ENCODE measurements around the gene SLCO2A1.

The SLCO2A1 gene

DNA sequence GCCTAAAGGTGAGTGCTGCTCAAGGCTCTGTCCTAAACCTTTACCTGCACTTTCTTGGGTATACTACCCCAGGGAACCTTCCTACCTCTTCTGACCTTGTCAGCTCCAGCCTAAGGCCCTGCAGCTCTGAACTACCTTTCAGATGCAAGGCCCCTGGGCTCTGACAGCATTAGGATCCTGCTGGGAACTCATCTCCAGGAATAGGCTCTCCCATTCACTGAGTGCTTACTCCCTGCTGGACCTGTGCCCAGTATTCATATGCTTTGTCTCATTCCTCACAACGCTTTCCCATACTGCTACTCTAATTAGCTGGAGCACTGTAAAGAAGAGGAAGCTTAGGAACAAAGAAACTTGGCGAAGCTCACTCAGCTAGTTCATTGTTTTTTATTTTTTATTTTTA, 80.3 kb downstream of the SLCO2A1 start:
- DNase-seq (ENCODE audit: low read depth, low spot score): no peak

DNA sequence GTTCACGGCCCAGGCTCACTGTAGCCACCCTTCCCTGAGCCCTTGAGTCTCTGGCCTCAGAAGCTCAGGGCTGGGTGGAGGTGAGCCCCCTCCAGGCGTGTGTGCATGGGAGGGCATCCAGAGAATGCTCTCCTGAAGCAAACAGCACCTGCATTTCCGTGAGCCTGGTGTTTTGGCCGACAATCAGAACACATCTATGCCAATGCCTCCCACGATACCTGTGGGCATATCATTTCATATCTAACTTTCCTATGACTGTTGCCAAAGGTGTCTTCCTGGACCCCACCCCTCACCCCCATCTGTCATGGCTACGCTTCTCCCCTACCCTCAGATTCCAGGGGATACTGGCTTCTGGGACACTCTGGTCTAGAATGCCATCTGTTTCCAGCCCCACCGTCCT, 80.7 kb downstream of the SLCO2A1 start:
- no peak for DNase-seq (ENCODE audit: low read depth, low spot score)

DNA sequence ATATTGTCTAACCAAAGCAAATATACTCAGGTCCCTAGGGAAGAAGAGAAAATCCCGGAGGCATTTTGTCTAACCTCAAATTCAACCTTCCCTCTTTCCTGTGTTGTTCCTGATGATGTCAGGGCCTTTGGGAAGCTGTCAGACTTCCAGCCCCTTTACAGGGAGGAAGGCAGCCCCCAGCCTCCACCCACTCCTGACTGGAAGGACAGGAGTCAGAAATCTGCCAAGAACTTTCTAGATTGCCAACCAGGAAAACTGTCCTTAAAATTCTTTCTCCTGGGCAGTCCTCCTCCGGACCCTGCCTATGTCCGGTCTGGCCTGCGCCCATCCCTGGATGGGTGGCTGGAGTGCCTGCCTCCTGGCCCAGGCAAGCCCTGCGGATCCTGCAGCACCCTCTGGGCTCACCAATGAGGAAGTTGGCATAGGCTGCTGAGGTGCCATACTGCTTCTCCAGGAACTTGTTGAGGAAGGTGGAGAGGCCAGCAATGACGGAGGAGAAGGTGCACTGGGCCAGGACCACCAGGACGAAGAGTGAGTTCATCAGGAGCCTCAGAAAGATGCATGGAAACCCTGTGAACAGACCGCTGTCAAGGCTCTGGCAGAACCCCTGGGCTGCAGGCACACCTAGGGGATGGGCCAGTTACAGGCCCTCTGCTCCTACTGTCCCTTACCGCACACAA, 81.5 kb downstream of the SLCO2A1 start:
- DNase-seq (ENCODE audit: low read depth, low spot score): no peak

DNA sequence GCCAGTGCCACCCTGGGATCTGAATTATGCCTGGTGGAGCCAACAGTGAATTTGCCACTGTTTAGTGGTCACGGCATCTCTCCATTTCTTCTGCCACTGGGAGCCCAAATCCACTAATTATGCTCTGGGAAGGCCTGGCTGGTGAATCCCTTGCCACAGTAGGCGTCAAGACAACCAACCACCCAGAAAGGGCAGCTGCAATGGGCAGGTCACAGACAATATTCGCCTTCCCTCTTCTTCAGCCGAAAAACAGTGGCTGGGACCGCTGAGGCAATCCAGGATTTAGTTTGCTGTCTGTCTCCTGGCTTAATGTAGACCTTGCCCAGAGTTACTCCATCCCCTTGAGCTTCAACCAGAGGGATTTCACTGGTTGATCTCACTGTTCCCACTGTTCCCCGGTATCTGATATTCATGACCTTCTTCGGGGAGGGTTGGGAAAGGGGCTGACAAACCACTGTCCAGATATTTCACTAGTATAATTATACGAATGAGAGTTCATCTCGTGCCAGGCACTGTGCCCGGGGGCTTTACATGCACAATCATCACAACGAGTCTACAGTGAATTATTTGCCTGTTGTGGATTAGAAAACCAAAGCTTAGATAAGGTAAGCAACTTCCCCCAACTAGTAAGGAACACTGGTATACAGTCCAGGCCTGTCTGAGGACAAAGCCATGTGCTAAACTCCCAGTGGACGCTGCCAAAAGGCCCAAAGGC, 84.2 kb downstream of the SLCO2A1 start:
- DNase-seq (ENCODE audit: low read depth, low spot score): peak; percentile 80

DNA sequence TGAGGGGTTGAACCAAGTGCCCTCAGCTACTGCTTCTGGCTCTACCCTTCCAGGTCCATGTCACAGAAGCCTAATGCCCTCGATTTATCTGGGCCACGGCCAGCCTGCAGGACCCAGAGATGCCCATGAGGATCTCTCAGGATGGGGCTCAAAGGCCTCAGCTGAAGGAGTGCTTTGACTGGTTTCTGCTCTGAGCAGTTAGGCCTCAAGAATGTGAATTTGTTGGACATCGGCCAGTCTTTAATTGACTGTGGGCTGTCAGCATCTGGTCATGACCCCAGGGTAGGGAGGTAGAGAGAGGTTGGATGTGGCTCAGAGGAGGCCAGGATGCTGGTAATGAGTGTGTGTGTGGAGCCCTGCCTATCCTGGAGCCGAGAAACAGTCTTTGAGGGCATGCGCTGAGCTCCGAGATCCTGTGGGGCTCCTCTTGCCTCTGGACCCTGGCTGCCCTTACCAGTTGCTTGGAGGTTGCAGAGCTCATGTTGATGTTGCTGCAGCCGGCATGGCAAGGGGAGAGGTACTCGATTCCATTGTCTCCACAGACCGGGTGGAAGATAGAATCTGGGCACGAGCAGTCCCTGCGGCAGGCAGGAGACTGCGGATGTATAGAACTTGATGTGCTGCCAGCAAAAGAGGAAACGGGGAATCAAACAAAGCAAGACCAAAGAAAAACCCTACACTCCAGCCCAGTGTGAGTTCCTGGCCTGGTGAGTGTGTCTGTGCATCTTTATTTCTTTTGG, 84.9 kb downstream of the SLCO2A1 start:
- peak; percentile 95 for DNase-seq (ENCODE audit: low read depth, low spot score)

DNA sequence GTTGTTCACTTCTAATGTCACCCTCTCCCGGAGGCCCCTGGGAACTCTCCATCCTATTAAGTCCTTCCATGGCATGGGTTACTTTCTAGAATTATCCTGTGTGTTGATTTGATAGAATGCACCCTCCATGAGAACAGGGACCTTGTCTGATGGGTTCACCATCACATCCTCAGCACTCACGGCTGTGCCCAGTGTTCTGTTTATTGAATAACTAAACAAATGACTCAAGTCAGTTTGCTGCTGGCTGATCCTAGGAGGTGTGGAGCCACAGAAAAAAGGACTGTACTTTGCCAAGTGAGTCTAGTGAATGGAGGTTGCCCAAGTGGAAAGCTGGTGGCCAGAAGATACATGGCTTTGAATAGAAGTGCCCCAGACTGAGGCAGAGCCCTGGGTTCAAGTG, 85.5 kb downstream of the SLCO2A1 start:
- peak; percentile 57 for DNase-seq (ENCODE audit: low read depth, low spot score)

DNA sequence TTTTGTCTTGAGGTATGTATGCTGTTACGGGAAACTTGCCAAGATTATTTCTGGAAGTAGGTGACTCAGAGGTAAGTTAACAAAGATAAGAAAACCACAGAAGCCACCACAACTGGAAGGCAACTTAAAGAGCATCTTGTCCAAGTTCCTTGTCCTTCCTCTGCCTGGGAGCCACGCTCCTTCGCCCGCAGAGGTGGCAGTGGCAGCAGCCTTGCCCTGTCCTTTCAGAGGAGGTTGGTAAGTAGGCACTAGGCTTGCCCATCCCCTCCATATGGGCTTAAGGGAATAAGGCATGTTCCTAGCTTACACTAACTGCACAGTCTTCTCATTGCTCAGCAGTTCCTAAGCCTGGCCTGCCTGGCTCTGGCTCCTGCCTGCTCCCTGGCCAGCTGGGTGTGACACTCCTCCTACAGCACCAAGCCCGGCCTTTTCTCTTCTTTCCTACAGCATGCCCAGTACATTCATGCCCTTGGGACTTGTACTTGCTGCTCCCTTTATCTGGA, 86.0 kb downstream of the SLCO2A1 start:
- DNase-seq (ENCODE audit: low read depth, low spot score): peak; percentile 94

DNA sequence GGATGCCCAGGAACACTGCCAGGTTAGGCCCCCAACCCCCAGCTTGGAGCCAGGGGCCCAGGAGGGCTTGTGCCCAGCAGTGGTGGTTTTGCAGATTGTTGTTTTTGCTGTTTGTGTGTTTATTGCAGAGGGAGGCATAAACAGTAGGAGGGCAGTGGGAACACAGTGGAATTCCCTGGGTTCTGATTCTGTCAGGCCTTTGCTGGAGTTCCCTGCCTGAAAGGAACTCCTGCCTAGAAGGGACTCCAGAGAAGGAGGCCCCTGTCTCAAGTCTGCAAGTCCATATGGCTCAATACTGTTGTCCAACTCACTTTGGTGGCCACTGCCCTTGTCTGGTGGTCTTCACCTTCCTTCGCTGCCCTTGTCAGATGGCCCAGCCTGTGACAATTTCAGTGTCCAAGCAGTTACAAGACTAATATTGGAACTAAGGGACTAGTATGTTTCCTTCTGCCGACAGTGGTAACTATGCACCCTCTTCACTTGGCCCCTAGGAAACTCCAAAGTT, 86.6 kb downstream of the SLCO2A1 start:
- no peak for DNase-seq (ENCODE audit: low read depth, low spot score)

DNA sequence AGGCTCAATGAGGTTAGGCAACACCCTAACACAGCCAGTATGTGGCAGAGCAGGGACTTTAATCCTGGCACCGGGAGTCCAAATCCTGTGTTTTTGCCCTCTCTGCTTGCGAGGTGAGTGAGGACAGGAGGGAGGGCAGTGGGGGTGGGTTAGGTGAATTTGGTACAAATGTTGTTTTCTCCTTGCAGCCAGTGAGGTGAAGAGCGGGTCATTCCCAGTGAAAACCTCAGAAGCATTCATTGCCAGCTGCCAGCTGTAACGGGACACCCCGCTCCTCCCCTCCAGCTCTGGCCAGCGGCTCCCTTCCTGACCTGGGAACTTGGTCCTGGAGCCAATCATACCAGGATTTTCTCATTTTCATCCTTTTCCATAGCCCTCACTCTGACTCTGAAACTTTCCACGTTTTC, 88.3 kb downstream of the SLCO2A1 start:
- peak; percentile 85 for DNase-seq (ENCODE audit: low read depth, low spot score)

DNA sequence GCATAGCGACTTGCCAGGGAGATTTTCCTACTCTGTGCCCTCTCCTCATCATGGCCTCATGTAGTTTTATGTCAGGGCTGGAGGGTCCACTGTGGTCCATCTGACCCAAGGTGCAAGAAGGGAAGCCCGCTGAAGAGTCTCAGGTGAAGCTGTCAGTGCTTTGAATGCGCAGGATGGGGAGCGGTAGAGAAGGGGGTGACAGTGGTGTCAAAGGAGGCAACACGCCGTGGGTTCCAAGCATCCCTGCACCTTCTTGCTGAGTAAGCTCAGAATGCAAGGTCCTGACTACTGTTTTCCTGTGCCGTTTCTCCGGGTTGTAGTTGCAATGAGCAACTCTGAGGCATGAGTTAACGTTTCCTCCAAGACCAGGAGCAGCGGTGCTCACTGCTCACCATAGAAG, 89.2 kb downstream of the SLCO2A1 start:
- DNase-seq (ENCODE audit: low read depth, low spot score): no peak

DNA sequence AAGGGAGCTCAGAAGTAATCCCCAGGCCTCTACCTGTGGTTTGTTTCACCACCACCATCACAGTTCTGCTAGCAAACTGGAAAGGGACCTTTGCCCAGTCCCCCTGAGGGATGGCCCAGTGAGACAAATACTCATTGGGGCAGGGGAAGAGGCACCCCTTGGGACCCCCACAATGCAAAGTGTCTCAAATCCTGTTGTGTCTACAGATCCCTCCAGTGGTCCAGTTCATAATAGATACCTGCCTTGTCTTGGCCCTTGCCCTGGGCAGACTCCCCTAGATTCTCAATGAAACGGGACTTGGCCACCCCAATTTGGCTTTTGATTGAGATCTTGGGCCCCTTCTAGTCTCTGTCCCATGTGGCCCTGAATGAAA, 90.3 kb downstream of the SLCO2A1 start:
- DNase-seq (ENCODE audit: low read depth, low spot score): no peak

DNA sequence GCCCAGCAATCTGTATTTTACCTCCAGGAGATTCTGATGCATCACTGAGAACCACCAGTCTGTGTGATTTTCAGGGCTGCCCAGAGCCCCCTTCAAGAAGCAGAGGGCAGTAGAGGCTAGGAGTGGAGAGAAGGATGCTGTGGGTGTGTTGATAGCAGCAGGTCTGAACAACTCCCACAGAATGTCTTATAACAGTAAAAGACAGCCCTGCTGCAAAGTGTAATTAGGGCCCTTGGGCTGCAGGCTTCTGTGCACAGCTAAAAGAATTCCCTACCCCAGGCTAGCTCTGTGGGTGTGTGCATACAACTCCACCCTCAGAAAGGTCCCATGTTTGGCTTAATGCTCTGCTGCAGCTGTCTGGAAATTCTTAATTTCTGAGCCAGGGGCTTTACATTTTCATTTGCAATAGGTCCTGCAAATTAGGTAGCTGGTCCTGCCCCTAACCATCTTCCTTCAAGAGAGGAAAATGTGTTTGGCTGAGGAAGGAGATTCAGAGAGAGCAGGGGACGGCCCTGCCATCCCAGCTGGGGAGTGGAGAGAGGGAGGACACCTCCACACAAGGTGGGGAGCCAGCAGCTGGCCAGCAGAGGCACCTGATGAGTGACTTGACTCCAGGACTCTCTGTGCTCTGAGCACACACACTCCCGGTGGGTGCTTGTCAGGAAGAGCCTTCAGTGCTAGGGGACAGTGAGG, 90.8 kb downstream of the SLCO2A1 start:
- DNase-seq (ENCODE audit: low read depth, low spot score): no peak

DNA sequence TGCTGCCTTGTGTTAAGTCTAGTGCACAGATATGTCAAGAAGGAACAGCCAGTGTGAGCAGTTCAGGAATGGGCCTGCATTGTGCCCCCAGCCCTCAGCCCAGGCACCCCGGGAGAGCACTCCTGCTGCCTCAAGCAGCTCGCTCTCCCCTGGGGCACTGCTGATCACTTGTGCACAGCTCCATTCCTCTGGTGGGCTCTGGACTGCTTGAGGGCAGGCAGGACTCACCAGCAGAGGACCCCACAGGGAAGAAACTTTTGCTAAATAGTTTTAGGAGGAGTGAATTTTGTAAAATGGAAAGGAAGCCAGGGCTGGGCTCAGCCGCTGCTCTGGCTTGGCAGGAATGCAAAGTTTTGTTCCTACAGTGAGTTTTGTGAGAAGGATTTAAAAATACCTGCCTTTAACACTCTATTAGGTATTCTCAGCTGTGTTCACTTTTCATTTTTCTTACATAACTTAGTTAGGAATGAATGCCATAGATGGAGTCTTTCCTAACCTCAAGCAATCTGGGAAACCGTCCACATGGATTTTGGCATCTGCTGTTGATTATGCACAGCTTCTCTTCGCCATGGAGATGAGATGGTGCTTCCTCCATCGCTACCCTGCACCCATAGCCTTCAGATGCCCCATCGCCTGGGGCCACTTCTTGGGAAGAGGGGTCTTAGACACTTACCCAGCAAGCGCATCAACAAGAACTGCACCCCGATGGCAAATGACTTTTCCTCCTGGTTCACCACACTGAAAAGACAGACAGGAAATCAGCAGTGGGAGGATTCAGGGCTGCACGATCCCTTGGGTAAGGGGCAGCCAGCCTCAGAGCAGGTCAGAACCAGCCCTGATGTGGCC, 91.7 kb downstream of the SLCO2A1 start:
- peak; percentile 86 for DNase-seq (ENCODE audit: low read depth, low spot score)

DNA sequence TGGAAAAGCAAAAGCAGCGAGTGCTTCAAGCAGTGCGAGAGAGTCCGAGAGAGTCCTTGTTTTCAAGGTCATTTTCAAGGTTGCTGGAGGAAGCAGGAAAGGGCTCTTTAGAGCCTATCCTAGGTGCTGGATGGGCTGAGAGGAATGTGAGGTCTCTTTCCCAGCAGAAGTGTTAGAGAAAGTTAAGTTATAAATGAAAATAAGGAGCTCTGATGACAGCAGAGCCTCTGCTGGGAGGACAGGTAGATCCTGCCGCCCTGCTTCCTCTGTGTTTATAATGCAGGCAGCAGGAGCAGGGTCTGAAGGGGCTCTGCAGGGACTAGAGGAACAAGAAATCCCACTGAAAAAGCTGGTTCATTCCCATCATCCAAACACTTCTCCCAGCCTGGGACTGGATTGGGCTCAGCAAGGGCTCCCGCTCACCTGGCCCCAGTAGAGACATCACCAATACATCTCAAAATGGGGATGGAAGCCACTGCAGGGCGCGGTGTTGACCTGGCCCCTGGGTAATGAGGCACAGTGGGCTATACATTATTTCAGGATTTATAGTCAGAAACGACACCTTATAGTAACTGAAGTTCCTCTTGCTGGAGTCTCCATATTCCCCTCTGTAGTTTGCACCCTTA, 92.6 kb downstream of the SLCO2A1 start:
- no peak for DNase-seq (ENCODE audit: low read depth, low spot score)

DNA sequence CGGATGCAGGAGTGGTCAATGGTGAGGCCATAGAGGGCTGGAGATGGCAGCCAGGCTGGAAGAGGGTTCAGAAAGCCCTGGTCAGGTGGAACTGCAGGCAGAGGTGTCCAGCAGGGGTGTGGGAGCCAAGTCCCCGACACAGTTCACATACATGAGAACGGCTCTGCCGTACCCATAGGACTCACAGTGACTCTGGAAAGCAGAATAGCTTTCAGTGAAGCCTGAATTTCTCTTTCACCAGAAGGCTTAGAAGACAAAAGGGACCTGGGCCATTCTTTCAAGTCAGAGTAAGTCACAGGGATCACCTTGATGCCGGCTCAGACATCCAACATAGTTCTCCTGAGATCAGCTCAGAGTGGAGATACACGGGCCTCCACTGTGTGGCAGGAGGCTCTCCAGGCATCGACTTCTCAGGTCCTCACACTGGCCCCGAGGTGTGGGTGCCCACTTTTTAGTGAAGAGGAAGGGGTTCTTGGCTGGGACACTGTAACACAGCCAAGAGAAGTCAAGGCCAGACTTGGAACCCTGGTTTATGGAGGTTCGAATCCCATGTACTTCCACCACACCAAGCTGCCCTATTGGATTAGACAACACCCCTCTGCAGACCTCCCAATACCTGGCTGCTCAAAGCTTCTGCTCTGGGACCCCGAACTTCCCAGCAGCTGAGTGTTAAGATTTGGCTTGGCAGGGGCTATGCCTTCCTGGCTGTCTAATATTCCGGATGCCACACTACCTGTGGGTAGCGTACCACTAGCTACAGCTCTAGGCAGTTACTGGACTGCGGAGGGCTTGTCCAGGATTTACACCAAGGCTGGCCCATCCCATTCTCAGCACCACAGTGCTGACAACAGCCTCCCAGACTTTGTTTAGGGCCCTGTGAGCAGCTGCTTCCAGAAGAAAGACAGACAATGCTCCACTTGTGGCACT, 93.6 kb downstream of the SLCO2A1 start:
- DNase-seq (ENCODE audit: low read depth, low spot score): no peak

DNA sequence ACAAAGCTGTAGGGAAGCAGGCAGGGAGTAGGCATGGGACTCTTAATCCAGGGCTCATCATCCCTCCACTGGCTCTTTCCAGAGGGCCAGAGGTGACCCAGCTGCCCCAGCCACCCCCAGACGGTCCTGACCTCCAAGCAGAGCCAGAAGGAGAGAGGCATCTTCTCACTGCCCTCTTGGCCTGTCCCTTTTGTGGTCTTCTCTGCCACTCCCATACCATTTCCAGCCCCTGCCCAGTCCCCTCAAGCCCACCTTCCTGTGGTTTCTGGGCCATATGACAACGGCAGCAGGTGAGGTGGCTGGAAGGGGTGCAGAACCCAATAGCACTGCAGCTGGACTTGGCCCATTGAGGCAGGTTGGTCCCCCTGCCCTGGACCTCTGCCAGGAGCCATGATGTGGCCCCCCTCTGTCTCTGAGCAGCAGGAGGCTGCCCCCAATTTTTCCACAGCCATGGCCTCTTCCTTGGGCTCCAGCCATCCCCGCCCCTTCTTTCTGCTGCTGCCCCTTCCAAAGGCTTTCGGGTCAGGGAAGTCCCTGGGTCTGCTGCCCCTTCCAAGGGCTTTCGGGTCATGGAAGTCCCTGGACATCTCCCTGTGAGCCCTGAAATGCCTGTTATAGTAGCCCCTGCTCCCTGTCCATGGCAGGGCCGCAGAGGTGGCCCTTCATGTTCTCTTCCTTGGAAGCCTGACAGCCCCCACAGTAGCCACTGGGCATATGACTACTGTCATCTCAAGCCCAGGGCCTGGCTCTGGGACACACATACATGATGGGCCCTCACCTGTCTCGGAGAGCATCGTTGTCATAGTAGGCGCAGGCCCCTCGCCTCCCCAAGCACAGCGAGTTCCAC, 94.5 kb downstream of the SLCO2A1 start:
- no peak for DNase-seq (ENCODE audit: low read depth, low spot score)

DNA sequence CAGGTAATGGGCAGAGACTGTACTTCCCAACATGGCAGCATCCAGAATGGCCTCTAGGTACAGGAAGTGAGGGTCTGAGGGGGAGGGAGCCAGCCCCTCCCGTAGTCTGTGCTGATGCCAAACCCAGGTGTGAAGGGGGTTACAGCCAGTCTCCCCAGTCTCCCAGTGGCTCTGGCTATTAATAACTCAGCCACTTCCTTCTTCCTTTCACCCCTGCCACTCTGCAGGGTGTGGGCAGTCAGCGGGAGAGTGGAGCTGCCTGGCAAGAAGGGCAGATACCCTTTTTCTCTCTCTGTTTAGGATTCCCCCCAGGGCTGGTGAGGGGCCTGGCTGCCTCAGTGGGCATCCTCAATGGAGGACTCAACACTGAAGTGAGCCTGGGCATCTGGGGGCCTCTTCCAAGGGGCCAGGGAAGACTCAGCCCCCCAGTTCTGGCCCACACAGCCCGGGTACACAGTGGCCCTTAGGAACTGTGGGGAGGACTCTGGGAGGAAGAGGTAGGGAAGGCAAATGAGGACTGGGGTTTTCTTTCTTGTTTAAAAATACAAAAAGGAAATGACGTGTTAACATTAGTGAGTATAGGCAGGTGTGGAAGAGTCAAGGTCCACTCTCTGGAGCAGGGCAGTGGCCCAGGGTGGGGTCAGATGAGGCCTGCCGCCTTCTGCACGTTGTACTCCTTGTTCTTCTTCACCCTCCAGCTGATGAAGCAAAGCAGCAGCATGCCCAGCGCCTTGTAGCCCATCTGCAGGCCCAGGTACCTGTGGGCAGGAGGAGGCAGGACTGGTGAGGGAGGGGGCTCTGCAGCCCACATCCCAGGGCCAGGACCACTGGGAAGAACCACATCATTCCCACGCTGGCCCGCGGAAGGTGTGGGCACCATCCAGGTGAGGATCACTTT, 95.4 kb downstream of the SLCO2A1 start:
- no peak for DNase-seq (ENCODE audit: low read depth, low spot score)
